Skin epidermis (tissue), 12 donors: ENCODE measurements around the gene TSPO.

Source experiments
- H3K27ac ChIP-seq, 21 experiments: fragments of 200-600 bp; sonication (generic) in 11 of 21; one replicate each; pipeline ENCODE4 v1.5.0; 2020; ENCODE audit warnings: mild to moderate bottlenecking in 3 of 21, inconsistent platforms in 2 of 21, moderate library complexity in 2 of 21
- H3K4me3 ChIP-seq, 7 experiments: fragments of 200-600 bp; sonication (generic) in 2 of 7; one replicate each; pipeline ENCODE4 v1.5.0; 2020; ENCODE audit warnings: inconsistent platforms in 2 of 7, mild to moderate bottlenecking in 2 of 7, moderate library complexity in 1 of 7

TSPO gene

DNA sequence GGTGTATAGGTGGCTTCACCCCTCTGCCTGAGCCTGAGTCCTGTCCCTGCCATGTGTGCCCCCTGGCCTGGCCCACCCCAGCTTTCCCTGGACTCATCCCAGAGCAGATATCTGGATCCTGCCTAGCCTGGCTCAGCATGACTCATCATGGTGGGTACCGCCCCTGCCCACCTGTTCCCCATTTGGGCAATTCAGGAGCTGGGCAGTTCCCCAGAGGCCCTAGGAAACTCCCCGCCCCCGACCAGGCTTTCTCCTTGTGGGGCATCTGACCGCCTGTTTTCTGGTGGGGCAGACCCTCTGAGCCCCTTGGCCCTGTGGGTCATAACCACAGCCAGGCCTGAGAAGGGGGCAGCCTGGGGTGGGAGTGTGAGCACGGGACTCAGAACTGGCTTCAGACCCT lies 4.4 kb downstream of the TSPO start:
- Histone ChIP-seq H3K27ac (peak overlapping the region in 7 of 21 experiments; percentile 3 to 62 (median 31)), H3K4me3 (no peak overlapping the region)

DNA sequence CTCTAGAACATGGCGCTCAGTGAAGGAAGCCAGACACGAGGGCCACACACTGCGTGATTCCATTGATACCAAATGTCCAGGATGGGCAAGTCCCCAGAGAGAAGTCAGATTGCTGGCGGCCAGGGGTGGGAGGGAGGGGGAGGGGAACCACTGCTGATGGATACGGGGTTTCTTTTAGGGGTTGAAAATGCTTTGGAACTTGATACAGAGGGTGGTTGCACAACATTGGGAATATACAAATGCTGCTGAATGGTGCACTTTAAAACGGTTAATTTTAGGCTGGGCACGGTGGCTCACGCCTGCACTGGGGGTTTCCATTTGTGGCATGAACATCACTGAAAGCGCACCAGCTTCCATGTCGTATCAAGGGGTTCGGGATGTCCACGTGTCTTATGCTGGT lies 5.1 kb downstream of the TSPO start:
- H3K27ac ChIP-seq, result peak overlapping the region in 2 of 21 experiments; percentile 11 to 60
- H3K4me3 ChIP-seq, result no peak overlapping the region

- H3K4me3 ChIP-seq, result no peak overlapping the region
- peak overlapping the region in 6 of 21 experiments; percentile 3 to 54 (median 33) for H3K27ac ChIP-seq
Observed at GRCh38 chr22:43157874-43158546, 6.7 kb downstream of the TSPO start.

DNA sequence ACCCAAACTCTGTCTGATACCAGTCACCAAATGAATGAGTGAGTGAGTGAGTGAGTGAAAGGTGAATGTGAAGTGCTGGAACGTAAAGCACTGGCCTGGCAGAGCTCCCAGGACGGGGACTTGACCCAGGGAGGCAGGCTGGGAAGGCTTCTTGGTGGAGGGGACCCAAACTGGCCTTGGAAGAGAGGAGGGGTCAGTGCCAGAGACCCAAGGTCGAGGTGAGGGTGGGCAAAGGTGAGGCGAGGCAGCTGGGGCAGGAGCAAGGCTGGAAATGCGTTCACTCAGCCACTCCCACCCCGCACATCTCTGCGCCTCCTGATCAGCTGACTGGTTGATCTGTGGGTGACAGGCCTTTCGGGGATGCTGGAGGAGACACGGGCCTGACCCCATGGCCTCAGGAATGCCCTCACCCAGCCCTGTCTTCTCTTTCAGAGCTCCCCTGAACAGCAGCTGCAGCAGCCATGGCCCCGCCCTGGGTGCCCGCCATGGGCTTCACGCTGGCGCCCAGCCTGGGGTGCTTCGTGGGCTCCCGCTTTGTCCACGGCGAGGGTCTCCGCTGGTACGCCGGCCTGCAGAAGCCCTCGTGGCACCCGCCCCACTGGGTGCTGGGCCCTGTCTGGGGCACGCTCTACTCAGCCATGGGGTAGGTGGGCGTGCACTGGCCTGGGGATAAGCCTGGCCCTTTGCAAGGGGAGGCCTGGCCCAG lies 7.6 kb downstream of the TSPO start:
- peak overlapping the region in 4 of 21 experiments; percentile 4 to 54 (median 53) for H3K27ac ChIP-seq

DNA sequence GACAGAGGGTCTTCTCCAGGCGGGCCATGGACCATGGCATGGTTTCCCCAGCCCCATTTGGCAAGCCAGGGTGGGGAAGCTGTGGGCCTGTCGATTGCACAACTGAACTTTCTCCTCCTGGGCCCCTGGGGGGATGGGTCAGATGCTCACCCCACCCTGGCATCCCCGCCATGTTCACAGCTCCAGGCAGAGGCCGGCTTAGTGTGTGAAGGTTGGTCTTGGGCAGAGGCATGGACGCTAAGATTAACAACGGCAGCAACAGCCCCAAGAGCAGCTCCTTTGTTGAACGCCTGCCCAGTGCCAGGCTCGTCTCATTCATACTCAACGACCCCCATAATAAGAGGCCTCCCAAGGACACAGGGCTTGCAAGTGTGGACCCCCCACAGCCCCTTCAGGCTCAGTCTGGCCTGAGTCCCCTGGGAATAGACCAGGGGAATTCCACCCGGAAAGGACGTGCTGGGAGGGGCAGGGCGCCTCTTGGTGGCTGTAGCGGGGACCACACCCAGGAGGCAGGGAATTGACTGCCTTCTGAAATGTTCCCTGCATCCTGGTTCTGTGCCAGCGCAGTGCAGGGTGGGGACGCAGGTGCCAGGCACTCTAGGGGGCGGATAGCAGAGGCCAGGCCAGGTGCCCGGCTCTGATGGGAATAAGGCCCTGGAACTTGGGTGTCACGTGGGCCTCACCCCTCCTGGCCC lies 8.3 kb downstream of the TSPO start:
- no peak overlapping the region for H3K4me3 ChIP-seq
- peak overlapping the region in 5 of 21 experiments; percentile 5 to 53 (median 26) for H3K27ac ChIP-seq

More for the DNA sequence above, 7.6 kb downstream of the TSPO start:
- H3K4me3 ChIP-seq, result no peak overlapping the region

DNA sequence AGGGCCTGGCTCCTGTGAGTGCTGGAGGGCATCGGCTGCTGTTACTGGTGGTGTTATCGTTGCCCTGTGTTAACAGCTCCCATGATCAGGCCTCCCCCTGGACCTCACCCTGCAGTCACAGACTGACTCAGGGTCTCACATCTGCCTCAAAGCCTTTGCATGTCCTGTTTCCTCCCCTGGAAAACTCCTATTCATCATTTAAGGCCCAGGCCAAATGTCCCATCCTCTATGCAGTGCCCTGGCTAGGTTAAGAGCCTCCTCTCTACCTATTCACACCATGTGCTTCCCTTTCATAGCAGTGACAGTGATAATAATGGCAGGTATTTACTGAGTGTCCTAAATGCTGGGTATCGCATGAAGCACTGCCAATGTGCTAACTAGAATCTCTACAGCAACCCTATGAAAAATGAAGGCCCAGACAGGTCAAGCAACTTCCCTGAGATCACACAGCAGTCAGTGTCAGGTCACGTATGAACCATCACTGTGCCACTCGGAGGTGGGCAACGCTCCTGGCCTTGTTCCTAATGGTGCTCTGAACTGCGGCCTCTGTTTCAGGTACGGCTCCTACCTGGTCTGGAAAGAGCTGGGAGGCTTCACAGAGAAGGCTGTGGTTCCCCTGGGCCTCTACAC lies 9.3 kb downstream of the TSPO start:
- H3K27ac ChIP-seq, result peak overlapping the region in 1 of 21 experiments; percentile 5
- no peak overlapping the region for H3K4me3 ChIP-seq

DNA sequence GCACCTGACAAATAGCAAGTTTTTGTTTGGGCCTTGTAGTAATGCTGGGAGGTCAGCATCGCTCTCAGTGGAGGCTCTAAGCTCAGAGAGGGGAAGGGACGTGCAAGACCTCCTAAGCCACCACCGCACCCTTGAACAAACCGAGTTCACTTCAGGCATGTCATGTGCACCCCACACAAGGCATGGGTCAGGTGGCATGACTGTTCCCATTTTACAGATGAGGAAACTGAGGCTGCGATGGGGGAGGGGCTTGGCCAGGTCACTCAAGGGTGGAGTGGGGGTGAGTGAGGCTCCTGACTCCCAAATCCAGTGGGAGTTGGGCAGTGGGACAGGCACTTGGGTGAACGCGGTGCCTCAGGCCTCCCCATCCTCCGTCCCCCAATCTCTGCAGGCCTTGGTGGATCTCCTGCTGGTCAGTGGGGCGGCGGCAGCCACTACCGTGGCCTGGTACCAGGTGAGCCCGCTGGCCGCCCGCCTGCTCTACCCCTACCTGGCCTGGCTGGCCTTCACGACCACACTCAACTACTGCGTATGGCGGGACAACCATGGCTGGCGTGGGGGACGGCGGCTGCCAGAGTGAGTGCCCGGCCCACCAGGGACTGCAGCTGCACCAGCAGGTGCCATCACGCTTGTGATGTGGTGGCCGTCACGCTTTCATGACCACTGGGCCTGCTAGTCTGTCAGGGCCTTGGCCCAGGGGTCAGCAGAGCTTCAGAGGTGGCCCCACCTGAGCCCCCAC lies 11.2 kb downstream of the TSPO start:
- Histone ChIP-seq H3K27ac (peak overlapping the region in 2 of 21 experiments; percentile 22 to 78), H3K4me3 (no peak overlapping the region)

DNA sequence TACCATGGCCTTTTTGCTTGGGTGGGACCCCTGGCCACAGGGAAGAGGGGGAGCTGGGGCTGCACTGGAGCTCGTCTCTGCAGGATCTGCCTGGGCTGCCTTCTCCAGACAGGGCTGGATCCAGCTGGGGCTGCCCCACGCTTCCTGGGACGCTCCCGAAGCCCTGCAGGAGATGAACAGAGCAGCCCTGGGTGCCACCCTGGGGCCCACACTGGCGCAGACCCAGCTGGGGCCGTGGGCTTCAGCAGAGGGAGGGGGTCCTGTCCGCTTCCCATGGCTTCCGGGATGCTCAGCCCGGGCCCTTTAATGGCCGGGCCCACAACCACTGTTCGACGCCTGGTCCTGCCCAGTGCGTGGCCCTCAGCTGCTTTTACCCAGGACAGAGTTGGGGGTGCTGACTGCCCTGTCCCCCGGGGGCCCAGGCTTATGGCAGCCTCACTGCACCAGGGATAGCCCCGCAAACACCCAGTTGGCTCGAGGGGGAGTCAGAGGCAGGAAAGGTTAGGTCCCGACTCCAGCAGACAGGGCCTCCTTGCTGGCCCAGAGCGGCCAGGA lies 12.0 kb downstream of the TSPO start:
- H3K27ac ChIP-seq, result peak overlapping the region in 10 of 21 experiments; percentile 13 to 78 (median 44)
- H3K4me3 ChIP-seq, result no peak overlapping the region

DNA sequence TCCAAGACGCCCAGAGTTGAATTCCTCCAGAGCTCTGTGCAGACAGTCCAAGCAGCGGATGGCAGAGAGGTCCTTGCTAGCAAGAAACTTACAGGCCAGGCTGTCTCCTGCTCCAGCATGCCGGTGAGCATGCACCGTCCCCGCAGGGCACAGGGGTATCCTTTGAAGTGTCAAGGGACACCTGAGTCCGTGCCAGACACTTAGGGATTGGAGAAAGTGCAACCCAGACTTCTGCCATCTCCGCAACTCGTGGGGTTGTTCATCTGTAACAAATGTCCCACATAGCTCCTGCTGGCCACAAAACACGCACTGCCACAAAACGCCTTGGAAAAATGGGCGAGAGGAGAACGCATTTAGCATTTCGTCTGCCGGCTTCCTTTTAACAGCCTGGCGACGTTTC lies 13.3 kb downstream of the TSPO start:
- no peak overlapping the region for H3K4me3 ChIP-seq

DNA sequence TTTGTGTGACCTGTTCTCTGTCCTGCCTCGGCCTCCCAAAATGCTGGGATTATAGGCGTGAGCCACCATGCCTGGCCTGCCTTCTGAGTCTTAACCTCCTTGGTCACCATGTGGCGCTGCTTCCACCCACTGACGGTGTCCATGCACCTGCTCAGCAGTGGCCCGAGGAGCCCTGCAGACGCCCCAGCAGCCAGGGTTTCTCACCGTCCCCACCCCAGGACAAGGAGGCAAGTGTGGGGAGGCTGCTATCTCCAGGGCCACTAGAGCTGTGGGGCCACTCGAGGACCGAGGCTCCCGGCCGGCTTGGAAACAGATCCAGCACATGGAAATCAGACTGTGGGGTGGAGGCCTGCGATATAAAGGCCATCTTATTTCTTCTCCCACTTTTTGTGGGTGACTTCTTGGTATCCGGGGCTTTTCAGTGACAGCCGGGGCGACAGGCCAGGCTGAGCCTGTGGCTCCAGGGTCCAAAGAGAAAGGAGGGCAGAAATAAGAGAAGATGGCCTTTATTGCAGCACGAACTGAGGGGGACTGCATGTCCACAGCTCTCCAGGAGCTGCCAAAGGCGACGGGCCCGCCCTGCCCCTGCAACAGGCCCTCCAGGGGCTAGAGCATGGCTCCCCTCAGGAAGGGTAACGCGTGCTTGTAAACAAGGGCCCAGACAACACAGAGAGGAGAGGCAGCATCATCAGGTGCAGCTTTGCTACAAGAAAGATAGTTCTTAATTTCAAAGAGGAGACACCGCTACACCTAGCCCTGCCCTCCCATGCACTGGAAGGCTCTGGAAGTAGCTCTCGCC lies 15.0 kb downstream of the TSPO start:
- no peak overlapping the region for H3K27ac ChIP-seq
- H3K4me3 ChIP-seq, result no peak overlapping the region

More for the DNA sequence above, 13.3 kb downstream of the TSPO start:
- peak overlapping the region in 4 of 21 experiments; percentile 20 to 78 (median 46) for H3K27ac ChIP-seq

- H3K4me3 ChIP-seq, result no peak overlapping the region
- H3K27ac ChIP-seq, result no peak overlapping the region
Observed at GRCh38 chr22:43167001-43167589, 15.7 kb downstream of the TSPO start.

GRCh38 chr22:43168471-43169309 lies 17.3 kb downstream of the TSPO start:
- peak overlapping the region in 13 of 21 experiments; percentile 4 to 75 (median 35) for H3K27ac ChIP-seq
- H3K4me3 ChIP-seq, result no peak overlapping the region

GRCh38 chr22:43169310-43170130 lies 18.2 kb downstream of the TSPO start:
- Histone ChIP-seq H3K4me3 (no peak overlapping the region), H3K27ac (peak overlapping the region in 4 of 21 experiments; percentile 4 to 45 (median 20))

DNA sequence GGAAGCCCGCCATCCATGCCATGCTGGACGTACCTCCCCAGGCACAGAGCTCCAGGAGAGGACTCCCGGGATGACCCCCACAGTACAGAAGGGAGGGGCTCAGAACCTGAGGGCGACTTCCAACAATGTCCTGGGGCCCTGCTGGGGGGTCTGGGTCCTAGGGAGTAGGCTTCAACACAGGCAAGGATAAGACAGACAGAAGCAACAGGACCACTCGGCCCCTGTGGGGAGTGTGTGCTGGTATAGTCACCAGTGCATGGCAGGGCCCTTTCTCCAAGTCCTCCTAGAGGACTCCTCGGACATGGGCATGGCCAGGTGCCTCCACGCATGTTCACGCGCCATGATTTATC lies 18.7 kb downstream of the TSPO start:
- H3K27ac ChIP-seq, result no peak overlapping the region
- H3K4me3 ChIP-seq, result no peak overlapping the region

DNA sequence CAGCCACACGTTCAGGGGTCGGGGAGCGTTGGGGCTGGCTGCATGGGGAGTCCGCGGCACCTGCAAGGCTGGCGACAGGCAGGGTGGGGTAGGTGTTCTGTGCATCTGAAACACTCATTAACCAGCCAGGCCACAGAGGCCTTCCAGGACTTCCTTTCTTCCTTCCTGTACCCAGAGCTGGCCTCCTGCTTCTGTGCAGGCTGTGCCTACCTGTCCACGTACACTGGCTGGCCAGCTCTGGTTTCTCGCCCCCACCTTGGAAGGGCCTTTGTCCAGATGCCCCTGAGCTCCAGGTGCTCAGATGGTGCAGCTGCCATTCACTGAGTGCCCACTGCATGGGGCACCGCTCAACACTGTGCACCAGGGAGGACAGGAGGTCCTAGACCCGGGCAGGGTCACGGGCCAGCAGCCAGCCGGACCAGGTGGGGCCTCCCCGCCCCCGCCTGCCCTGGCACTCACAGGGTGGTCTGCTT lies 19.7 kb downstream of the TSPO start:
- Histone ChIP-seq H3K27ac (no peak overlapping the region), H3K4me3 (no peak overlapping the region)

DNA sequence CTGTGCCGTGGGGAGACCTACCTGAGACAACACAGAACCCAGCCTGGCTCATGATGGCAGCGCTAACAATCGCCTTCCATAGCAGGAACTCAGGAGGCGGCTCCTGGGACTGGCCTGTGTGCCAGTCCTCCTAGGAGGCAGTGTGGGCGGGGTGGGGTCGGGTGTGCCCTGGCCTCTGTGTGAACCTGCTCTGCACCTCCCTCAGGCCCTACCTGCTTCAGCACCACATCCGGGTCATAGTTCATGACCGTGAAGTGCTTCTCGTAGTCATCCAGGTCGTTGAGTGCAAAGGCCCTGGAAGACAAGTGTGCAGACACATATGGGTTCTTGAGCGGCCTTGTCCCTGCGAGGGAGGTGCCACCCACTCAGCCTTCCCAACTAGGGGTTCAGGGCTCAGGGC lies 20.2 kb downstream of the TSPO start:
- Histone ChIP-seq H3K4me3 (no peak overlapping the region), H3K27ac (no peak overlapping the region)
